HepG2 (cell line): ENCODE results near the gene USP5. TPM values are rescaled to one million over a fixed set of nuclear protein-coding genes. Genes with fewer than 3 reads are reported as not detected.
A peak's percentile ranks its signal among the peaks of the same experiment; 100 is the strongest.

Source experiments
- ATAC-seq: fragments of 200-7000 bp; cut with Tn5 transposase; 3 replicates; pipeline ENCODE4 v1.9.1; 2020; ENCODE audit warnings: mild to moderate bottlenecking, moderate library complexity
- BruUV-seq: library from RNA; stranded (reverse); fragments of 400-500 nt; replicated peaks from 2 replicates; lab custom pipeline; 2021; lab: Mats Ljungman, UMichigan
- CTCF ChIA-PET: fragments of 300-600 bp; formaldehyde crosslinking; extraction: SDS; loops from one replicate; lab custom pipeline; 2021; ENCODE audit warnings: low total read pairs, inconsistent platforms, low intra/inter-chr PET ratio; lab: Yijun Ruan, JAX
- POLR2A ChIA-PET: fragments of 350-600 bp; sonication (Branson Sonifier 250); formaldehyde crosslinking; loops from one replicate; lab custom pipeline; 2020; ENCODE audit warnings: antibody characterized with exemption, inconsistent platforms; lab: Yijun Ruan, JAX
- DNase-seq: peaks from one replicate; pipeline ENCODE4 v3.0.0-alpha.2; 2015; ENCODE audit warnings: low spot score
- FAIRE-seq: peaks from 3 replicates; lab custom pipeline; 2011; peaks lifted over from hg19 to GRCh38; lab: Jason Lieb, UNC
- H2AFZ ChIP-seq: one replicate; pipeline ENCODE4 v1.6.1; 2011; ENCODE audit warnings: low read length, inconsistent platforms
- H3K27ac ChIP-seq: fragments of 300-600 bp; 3 replicates; pipeline ENCODE4 v1.8.0; 2011; ENCODE audit warnings: mixed run types, mild to moderate bottlenecking, mixed read lengths, low read length, inconsistent platforms; ENCODE audit not compliant: insufficient read depth; ENCODE audit errors: extremely low read length
- H3K27me3 ChIP-seq, 2 experiments: fragments of 200-600 bp in 1 of 2; 2 replicates in 1 of 2; 3 replicates in 1 of 2; pipeline versions ENCODE4 v1.6.0 to v1.8.0; 2011; ENCODE audit warnings: low read length in 2 of 2, mild to moderate bottlenecking in 2 of 2, moderate library complexity in 2 of 2, inconsistent platforms in 1 of 2; ENCODE audit not compliant: insufficient read depth in 2 of 2, control insufficient read depth in 1 of 2
- H3K36me3 ChIP-seq, 2 experiments: fragments of 200-600 bp in 1 of 2; replicated peaks in 1 of 2; 2 replicates in 1 of 2; 3 replicates in 1 of 2; pipeline versions ENCODE4 v1.5.1 to v1.8.0; 2011; ENCODE audit warnings: low read length in 2 of 2, inconsistent platforms in 1 of 2; ENCODE audit not compliant: insufficient read depth in 2 of 2, control insufficient read depth in 1 of 2
- H3K4me1 ChIP-seq: 2 replicates; pipeline ENCODE4 v1.5.1; 2012; ENCODE audit warnings: low read length, inconsistent platforms; ENCODE audit not compliant: insufficient read depth
- H3K4me2 ChIP-seq: 2 replicates; pipeline ENCODE4 v1.6.0; 2011; ENCODE audit warnings: low read depth, low read length, inconsistent platforms
- H3K4me3 ChIP-seq, 3 experiments: fragments of 200-600 bp in 1 of 3; sonication (generic), shearing (Covaris generic) in 1 of 3; replicated peaks in 1 of 3; 2 replicates each; pipeline ENCODE4 v1.5.1; 2011 to 2016; ENCODE audit warnings: low read length in 3 of 3, inconsistent platforms in 2 of 3, low read depth in 2 of 3, mild to moderate bottlenecking in 2 of 3, control low read depth in 1 of 3, mixed read lengths in 1 of 3; ENCODE audit not compliant: insufficient read depth in 1 of 3
- H3K79me2 ChIP-seq: one replicate; pipeline ENCODE4 v1.6.1; 2011; ENCODE audit warnings: low read length, inconsistent platforms; ENCODE audit not compliant: insufficient read depth
- H3K9ac ChIP-seq: 2 replicates; pipeline ENCODE4 v1.6.0; 2011; ENCODE audit warnings: mild to moderate bottlenecking, low read depth, low read length, inconsistent platforms; ENCODE audit not compliant: insufficient read depth
- H3K9me3 ChIP-seq: 2 replicates; pipeline ENCODE4 v1.5.1; 2012; ENCODE audit warnings: mild to moderate bottlenecking, low read length
- H4K20me1 ChIP-seq: 2 replicates; pipeline ENCODE4 v1.6.0; 2011; ENCODE audit warnings: inconsistent platforms, mild to moderate bottlenecking, low read length, moderate library complexity; ENCODE audit not compliant: insufficient read depth
- AGO2 ChIP-seq: fragments of 200-400 bp; formaldehyde crosslinking; optimal IDR thresholded peaks from 2 replicates; pipeline ENCODE3; 2017; ENCODE audit warnings: mild to moderate bottlenecking, low read depth, low read length, moderate library complexity
- AHR ChIP-seq: IDR thresholded peaks from 2 replicates; pipeline ENCODE4 v1.6.1; 2018; ENCODE audit warnings: missing genetic modification reagents, missing compliant biosample characterization
- CEBPB ChIP-seq: IDR thresholded peaks from 2 replicates; pipeline ENCODE4 v1.6.1; 2011; ENCODE audit warnings: low read depth, low read length, improper control_type of control experiment, borderline replicate concordance
- FOXK2 ChIP-seq: fragments of 450-650 bp; IDR thresholded peaks from 2 replicates; pipeline ENCODE4 v1.6.1; 2016
- MAFF ChIP-seq: IDR thresholded peaks from 2 replicates; pipeline ENCODE4 v1.6.1; 2011; ENCODE audit warnings: low read depth, low read length, improper control_type of control experiment
- MAZ ChIP-seq, 2 experiments: sonication (generic) in 1 of 2; formaldehyde crosslinking in 1 of 2; IDR thresholded peaks; 2 replicates each; pipeline versions ENCODE4 v1.5.0 to v1.6.1; 2012 to 2020; ENCODE audit warnings: low read depth in 2 of 2, mild to moderate bottlenecking in 2 of 2, borderline replicate concordance in 1 of 2, improper control_type of control experiment in 1 of 2, low read length in 1 of 2, missing genetic modification reagents in 1 of 2, moderate library complexity in 1 of 2
- MIXL1 ChIP-seq: IDR thresholded peaks from 2 replicates; pipeline ENCODE4 v1.6.1; 2016
- PHB2 ChIP-seq: fragments of 450-650 bp; IDR thresholded peaks from 2 replicates; pipeline ENCODE4 v1.6.1; 2018; ENCODE audit not compliant: partially characterized antibody
- RARG ChIP-seq: sonication (generic); formaldehyde crosslinking; IDR thresholded peaks from 2 replicates; pipeline ENCODE4 v1.4.0; 2020; ENCODE audit warnings: low read depth, mild to moderate bottlenecking, missing genetic modification reagents
- STAG1 ChIP-seq: sonication (generic); formaldehyde crosslinking; IDR thresholded peaks from 2 replicates; pipeline ENCODE4 v1.4.0; 2020; ENCODE audit warnings: missing genetic modification reagents
- YEATS4 ChIP-seq: sonication (generic); formaldehyde crosslinking; IDR thresholded peaks from 2 replicates; pipeline ENCODE4 v1.4.0; 2020; ENCODE audit warnings: missing genetic modification reagents, borderline replicate concordance
- ZMYM2 ChIP-seq: sonication (generic); formaldehyde crosslinking; IDR thresholded peaks from 2 replicates; pipeline ENCODE4 v1.8.0; 2022; ENCODE audit warnings: mild to moderate bottlenecking, missing genetic modification reagents
- ZNF10 ChIP-seq: sonication (generic); formaldehyde crosslinking; IDR thresholded peaks from 2 replicates; pipeline ENCODE4 v1.4.0; 2020; ENCODE audit warnings: mild to moderate bottlenecking, low read depth, missing genetic modification reagents, borderline replicate concordance
- ZNF24 ChIP-seq: fragments of 450-650 bp; IDR thresholded peaks from 2 replicates; pipeline ENCODE4 v1.6.1; 2017; ENCODE audit warnings: antibody characterized with exemption, mild to moderate bottlenecking
- ZNF709 ChIP-seq: sonication (generic); formaldehyde crosslinking; IDR thresholded peaks from 2 replicates; pipeline ENCODE4 v1.5.0; 2020; ENCODE audit warnings: mild to moderate bottlenecking, missing genetic modification reagents
- WGBS: methylation state at CpG from one replicate; pipeline ENCODE4 v1.1.6; 2017; ENCODE audit warnings: low lambda C conversion rate; 5-methylcytosine and 5-hydroxymethylcytosine counted together
- in situ Hi-C: cut with HindIII; loops from 2 replicates; pipeline ENCODE4 v1.10.0; 2017; ENCODE audit warnings: low pct_unique_long_range_greater_than_20kb; ENCODE audit not compliant: extremely low pct_ligation_motif_present
- intact Hi-C: fragments of 100-400 bp; cut with micrococcal nuclease; formaldehyde crosslinking; loops from one replicate; pipeline ENCODE4 v1.10.0; 2022; ENCODE audit not compliant: unreplicated experiment
- polyA plus RNA-seq, 8 experiments: library from polyadenylated mRNA; depleted of rRNA in 3 of 8; stranded (reverse) in 7 of 8; unstranded in 1 of 8; fragments of >200 nt; fragmentation: Illumina TruSeq in 4 of 8; extraction: Trizol in 4 of 8; gene quantifications; 2 replicates each; pipeline versions ENCODE4 v1.2.1 to v1.2.3, GENCODE V29; 2011 to 2016; ENCODE audit warnings: low read depth in 4 of 8, missing spikeins in 1 of 8, mixed read lengths in 1 of 8; ENCODE audit not compliant: insufficient read depth in 1 of 8
- total RNA-seq, 5 experiments: library from RNA; depleted of rRNA; stranded (reverse); fragments of >200 nt; fragmentation: Illumina TruSeq; extraction: Trizol; gene quantifications; 2 replicates each; pipeline ENCODE4 v1.2.3, GENCODE V29; 2016; ENCODE audit warnings: low read depth in 1 of 5
- TF ChIP-seq, protein P1 (sequence below): sonication (generic); formaldehyde crosslinking; IDR thresholded peaks from 2 replicates; pipeline ENCODE4 v1.5.1; 2020; ENCODE audit warnings: missing genetic modification reagents, mild to moderate bottlenecking, borderline replicate concordance
- TF ChIP-seq, protein P2 (sequence below): sonication (generic); formaldehyde crosslinking; IDR thresholded peaks from 2 replicates; pipeline ENCODE4 v1.8.0; 2022; ENCODE audit warnings: low read depth, missing genetic modification reagents

The USP5 gene
- total and polyA plus RNA-seq, 2 of the 13 experiments (the other 11 are each of a cell fraction or from before 2014, with no cell fraction given), result 39.6 to 56.0 TPM

DNA sequence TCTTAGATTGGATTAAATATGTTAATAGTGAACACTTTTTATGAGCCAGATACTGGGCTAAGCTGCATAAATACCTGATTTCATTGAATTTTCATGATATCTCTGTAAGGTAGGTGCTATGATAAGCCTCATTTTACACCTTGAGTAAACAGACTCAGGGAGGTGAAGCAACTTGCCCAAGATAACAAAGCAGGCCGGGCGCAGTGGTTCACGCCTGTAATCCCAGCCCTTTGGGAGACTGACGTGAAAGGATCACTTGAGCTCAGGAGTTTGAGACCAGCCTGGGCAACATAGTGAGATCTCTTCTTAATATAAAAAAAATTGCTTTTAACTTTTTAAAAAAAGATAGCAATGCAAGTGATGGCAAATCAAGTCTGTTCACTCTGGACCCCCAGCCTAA is 9.9 kb upstream of the USP5 start (continued):
- no peak for TF ChIP-seq MAZ (IDR thresholded peaks at IDR 0.05; ENCODE audit: borderline replicate concordance, low read depth, low read length)
- TF ChIP-seq MAZ (CRISPR knock-in tag; IDR thresholded peaks at IDR 0.05; ENCODE audit: low read depth), result no peak
- no peak for TF ChIP-seq FOXK2
- TF ChIP-seq CEBPB, result no peak

DNA sequence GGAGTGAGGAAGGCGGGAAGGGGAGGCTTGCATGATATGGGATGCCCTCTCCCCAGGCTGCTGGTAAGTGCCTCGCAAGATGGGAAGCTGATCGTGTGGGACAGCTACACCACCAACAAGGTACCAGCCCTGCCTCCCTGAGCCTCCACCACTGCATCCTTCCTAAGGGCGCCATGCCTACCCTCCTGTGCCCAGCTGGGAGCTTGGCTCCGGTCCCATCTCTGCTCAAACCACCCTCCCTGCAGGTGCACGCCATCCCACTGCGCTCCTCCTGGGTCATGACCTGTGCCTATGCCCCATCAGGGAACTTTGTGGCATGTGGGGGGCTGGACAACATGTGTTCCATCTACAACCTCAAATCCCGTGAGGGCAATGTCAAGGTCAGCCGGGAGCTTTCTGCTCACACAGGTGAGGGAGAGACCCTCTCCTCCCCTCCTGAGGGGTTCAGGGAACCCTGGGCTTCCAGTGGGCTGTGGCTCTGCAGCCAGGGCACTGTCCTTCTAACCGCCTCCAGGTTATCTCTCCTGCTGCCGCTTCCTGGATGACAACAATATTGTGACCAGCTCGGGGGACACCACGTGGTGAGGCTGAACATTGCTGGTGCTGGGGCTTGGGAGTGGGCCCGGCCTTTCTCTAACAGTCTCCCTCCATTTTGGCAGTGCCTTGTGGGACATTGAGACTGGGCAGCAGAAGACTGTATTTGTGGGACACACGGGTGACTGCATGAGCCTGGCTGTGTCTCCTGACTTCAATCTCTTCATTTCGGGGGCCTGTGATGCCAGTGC is 8.6 kb upstream of the USP5 start:
- no peaks in the 10 kb centered on the region for H3K27me3 ChIP-seq
- ATAC-seq (peak; percentile 64), DNase-seq (no peak), FAIRE-seq (no peak)
- no peak overlapping the region for H3K4me2 ChIP-seq
- TF ChIP-seq YEATS4 (CRISPR knock-in tag) (no peak), ZMYM2 (CRISPR knock-in tag) (no peak), ZNF10 (CRISPR knock-in tag) (no peak), STAG1 (CRISPR knock-in tag) (peak; percentile 28; the same call in 1 of the 2 replicates), RARG (CRISPR knock-in tag) (no peak), ZNF24 (no peak), MIXL1 (no peak), MAFF (no peak), PHB2 (no peak), AHR (CRISPR knock-in tag) (no peak), ZNF709 (CRISPR knock-in tag) (no peak), AGO2 (peak; percentile 46)
- TF ChIP-seq, protein P1, sequence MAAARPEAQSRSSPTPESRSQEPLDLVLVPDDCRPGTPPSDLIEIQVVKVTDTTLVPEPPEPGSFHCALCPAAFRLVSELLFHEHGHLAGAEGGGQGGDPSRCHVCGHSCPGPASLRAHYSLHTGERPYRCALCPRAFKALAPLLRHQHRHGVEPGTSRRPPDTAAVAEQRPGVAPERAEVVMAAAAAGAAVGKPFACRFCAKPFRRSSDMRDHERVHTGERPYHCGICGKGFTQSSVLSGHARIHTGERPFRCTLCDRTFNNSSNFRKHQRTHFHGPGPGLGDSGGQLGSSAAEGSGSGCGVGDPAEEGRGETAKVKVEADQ, result no peak
- TF ChIP-seq, protein P2, sequence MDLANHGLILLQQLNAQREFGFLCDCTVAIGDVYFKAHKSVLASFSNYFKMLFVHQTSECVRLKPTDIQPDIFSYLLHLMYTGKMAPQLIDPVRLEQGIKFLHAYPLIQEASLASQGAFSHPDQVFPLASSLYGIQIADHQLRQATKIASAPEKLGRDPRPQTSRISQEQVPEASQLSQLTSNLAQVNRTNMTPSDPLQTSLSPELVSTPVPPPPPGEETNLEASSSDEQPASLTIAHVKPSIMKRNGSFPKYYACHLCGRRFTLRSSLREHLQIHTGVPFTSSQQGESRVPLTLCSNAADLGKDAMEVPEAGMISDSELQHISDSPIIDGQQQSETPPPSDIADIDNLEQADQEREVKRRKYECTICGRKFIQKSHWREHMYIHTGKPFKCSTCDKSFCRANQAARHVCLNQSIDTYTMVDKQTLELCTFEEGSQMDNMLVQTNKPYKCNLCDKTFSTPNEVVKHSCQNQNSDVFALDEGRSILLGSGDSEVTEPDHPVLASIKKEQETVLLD (CRISPR knock-in tag), result no peak
- H3K9ac ChIP-seq, result no peak overlapping the region
- WGBS, result 92% methylated on average over 8 of the region's 16 CpGs
- no peak overlapping the region for H3K27ac ChIP-seq
- H3K4me3 ChIP-seq, result no peak overlapping the region
- no peak overlapping the region for H2AFZ ChIP-seq
- H4K20me1 ChIP-seq, result no peaks in the 10 kb centered on the region
- intact Hi-C loops, result no loop called here
- in situ Hi-C loops, result no loop called here
- no peaks in the 10 kb centered on the region for H3K79me2 ChIP-seq
- no TSS peak for BruUV-seq
- ChIA-PET POLR2A (no interaction called here), CTCF (no interaction called here)
- no peaks in the 10 kb centered on the region for H3K4me1 ChIP-seq
- no peaks in the 10 kb centered on the region for H3K9me3 ChIP-seq
- H3K36me3 ChIP-seq, result peaks cover 13 to 24% of the 10 kb centered on the region in 2 experiments
